H54 (cell line): ENCODE measurements around the gene EEFSEC.

Source experiments
- DNase-seq: peaks from one replicate; pipeline ENCODE4 v3.0.0; 2011; ENCODE audit warnings: low spot score, mixed read lengths; ENCODE audit not compliant: insufficient read length
- FAIRE-seq: peaks from 3 replicates; lab custom pipeline; 2011; peaks lifted over from hg19 to GRCh38; lab: Jason Lieb, UNC
- POLR2A ChIP-seq: IDR thresholded peaks from 2 replicates; pipeline ENCODE4 v1.6.1; 2011; ENCODE audit warnings: low read depth, mild to moderate bottlenecking, low read length

EEFSEC gene

DNA sequence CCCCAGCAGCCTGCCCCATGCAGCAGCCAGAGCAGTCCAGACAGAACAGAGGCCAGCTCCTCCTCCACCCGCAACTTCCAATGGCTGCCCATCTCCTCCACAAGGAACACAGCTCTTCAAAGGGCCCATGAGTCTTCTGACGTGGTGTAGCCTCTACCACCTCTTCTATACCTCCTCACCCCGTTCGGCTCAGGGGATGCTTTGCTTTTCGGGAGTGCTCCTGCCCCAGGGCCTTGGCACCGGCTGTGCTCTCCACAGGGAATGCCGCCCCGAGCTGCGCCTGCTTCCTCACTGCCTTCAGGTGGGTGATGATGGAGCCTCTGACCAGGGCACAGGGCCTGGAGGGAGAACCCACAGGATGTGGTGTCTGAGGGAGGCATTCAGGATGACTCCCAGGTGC lies 298.8 kb downstream of the EEFSEC start:
- no peak for DNase-seq
- no peak for FAIRE-seq
- no peak for TF ChIP-seq POLR2A

DNA sequence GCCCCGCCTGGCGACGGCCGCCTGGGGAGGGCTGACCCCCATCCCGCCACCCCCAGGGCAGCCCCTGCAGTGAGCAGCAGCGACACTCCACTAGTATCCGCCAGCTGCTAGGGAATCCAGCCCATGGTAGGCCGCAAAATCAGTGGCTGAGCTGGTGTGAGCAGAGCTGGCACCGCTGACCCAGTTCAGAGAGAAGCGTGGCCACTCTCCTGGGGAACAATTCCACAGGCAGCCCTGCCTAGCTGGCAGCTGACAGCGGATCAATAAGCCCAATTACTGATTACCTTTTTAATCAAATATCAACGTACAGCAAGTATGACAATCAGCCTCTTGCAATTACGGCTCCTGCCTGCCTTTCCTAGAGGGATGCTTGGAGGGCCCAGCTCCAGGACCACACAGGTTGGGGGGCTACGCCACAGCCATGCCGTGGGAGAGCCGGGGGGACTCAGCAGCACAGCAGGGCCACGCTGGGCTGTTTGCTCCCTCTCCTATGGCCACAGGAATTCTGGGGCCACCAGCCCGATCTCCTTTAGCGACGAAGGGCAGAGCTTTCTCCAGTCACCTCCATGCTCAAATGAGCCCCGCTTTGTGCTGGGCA lies 299.5 kb downstream of the EEFSEC start:
- DNase-seq = no peak
- no peak for FAIRE-seq
- no peak for TF ChIP-seq POLR2A

DNA sequence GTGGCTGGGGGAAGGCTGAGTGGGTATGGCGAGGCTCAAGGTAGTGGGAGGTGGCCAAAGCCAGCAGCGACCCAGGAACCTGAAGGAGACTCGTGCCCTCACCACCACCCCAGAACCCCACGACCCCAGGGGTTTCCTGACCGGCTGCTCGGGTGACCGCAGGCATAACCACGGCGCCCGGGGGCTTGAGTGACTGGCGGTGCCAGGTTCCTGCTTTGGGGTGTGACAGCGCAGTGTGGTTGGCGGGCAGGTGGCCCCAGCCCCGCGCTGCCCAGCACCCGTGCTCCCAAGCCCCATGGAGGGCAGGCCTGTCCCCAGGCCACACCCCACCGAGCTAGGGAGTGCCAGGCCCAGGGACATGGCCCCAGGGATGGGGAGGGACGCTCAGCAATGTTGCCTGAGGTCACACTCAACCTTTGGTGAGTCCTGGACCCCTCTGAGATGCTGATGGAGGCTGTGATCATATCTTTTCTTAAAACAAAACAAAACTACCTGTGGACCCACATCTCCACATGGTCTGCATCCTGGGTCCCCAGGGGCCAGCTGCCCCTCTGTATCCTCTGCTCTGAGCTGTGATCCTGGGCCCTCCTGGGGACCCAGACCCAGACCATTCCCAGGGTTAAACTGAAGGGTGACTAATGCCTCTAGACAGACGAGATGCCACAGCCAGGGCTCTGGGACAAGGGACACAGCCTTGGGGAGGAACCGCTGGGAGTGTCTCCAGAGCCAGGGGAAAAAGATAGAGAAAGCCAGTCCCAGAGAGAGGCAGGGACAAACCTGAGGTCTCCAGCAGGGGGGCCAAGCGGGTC lies 300.4 kb downstream of the EEFSEC start:
- DNase-seq (no peak), FAIRE-seq (no peak)
- no peak for TF ChIP-seq POLR2A

DNA sequence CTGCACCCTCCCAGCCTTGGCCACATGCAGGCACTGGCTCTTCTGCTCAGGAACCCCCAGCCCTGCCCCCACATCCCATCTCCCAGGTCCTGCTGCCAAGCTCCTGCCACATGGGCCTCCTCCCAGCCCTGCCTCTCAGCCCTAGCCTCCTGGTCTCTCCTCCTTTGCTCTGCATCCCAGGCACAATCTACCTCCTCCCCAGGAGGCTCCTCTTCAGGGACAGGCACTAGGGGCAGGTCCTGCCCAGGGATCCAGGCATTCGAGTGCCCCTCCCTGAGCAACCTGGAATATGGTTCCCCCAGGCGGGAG lies 301.0 kb downstream of the EEFSEC start:
- FAIRE-seq (no peak), DNase-seq (no peak)
- TF ChIP-seq POLR2A = no peak

DNA sequence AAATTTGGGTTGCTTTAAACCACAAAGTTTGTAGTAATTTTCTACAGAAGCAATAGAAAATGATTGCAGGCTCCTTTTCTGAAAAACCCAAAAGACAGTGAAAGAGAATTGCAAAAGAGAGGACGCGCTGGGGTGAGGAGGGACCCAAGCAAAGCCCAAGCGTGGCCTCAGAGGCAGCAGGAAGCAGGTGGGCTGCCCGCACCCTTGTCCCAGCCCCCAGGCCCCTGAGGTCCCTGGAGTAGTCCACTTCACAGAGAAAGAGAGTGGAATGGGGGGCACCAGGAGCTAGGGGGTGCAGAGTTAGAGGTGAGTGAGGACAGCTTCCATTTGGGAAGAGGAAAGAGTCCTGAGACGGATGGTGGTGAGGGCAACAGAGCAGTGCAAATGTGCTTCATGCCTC lies 301.8 kb downstream of the EEFSEC start:
- TF ChIP-seq POLR2A = no peak
- no peak for DNase-seq
- no peak for FAIRE-seq

DNA sequence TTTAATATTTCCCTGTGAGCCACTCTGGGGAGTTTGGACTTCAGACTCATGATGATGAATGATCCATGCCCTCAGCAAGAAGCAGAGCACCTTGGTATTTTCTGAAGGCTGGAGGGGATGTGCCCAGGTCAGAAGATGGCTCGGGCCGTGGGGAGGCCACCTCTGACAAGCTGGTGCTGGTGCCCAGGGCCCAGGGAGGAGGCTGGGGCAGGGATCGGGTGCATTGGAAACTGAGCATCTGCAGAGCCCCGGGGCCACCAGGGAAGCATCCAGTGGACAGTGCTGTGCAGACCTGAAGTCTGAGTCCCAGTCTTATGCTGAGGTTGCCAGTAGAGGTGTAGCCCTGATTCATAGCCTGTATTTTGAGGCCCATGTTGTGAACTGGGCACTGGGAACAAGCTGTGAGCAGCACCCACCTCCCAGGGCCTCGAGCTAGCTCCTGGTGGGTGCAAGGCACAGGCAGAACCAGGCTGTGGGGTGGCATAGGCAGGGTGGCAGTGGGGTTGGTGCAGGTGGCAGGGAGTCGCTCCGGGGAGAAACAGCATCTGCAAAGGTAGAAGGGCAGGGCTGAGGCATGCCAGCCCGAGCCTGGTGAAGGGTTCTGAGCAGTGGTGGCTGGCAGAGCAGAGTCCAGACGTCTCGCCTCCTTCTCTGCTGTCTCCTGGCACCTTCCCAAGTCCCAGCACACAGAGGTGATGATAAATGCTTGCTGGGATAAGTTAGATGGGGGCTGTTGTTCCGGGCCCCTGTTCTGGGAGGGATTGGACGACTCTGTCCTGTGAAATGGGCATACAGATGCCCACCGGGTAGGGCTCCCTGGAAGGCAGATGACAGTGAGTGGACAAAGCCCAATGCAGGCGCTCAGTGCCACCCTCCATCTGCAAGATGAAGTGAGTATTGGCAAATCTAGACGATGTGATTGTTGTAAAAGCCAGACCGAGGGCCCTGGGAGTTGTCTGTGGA lies 302.8 kb downstream of the EEFSEC start:
- no peak for FAIRE-seq
- no peak for TF ChIP-seq POLR2A
- DNase-seq = no peak

DNA sequence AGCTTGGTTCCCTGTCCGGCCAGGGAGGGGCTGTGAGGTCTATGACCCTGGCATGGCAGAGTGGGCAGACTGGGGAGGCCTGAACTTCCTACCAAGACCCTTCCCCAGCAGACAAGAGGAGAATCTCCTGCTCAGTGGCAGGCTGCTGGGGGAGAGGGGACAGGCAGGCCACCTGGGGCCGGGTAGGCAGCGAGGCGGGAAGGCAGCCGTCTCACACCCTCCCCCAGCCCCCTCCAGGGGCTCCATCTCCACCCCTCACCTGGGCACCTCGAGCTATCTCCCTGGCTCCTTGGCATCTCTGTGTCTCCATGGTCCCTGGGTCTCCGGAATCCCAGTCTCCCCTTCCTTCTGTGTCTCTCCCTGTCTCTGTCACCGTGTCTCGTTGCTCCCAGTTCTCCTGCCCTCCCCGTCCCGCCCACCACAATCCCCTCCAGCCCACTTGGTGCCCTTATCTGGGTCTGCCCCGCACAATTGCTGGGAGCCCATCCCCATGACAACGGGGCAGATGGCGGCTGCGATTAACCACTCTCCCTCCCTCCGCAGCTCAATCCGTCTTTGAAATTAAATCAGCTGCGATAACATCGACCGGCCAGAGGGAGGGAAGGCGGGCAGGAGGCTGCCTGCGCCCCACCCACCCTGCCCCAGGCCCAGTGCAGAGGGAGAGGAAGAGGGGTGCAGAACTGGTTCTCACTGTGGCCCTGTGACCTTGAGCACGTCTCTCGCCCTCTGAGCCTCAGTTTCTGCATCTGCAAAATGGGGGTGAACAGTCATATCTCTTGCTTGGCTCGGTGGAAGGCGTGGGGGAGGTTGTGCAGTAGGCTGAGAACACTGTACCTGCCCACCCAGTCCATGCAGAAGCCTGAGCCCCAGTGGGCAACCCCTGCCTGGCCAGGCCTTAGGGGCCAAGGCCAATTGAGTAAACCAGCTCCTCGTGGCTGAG lies 303.8 kb downstream of the EEFSEC start:
- no peak for FAIRE-seq
- DNase-seq = no peak
- no peak for TF ChIP-seq POLR2A

DNA sequence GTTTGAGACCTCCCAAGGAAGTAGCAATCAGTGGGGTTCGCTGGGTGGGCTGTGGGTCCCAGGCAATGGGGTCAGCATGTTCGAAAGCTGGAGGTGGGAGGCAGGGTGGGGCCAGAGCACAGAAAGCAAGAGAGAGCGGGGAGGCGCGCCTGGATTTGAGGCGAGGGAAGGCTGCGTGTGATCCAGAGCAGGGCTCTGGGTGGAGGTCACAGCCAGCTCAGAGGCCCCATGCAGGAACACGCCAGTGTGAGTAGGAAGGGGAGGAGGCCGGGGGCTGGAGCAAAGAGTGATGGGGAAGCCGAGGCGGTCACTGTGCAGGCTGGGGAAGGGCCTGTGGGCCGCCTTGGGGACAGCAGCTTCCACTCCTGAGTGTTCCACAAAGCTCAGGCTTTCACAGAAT lies 304.7 kb downstream of the EEFSEC start:
- DNase-seq = no peak
- no peak for TF ChIP-seq POLR2A
- no peak for FAIRE-seq
